HepG2 (cell line): ENCODE results near the gene TSPAN31.

ENCODE experiments used
- CEBPB ChIP-seq: IDR thresholded peaks from 2 replicates; pipeline ENCODE4 v1.6.1; 2011; ENCODE audit warnings: low read depth, low read length, improper control_type of control experiment, borderline replicate concordance
- FOXA1 ChIP-seq, 2 experiments: fragments of 450-650 bp in 1 of 2; sonication (generic) in 1 of 2; formaldehyde crosslinking in 1 of 2; IDR thresholded peaks; 2 replicates each; pipeline versions ENCODE4 v1.4.0 to v1.6.1; 2016 to 2020; ENCODE audit warnings: missing genetic modification reagents in 1 of 2
- MED1 ChIP-seq: sonication (generic); formaldehyde crosslinking; IDR thresholded peaks from 2 replicates; pipeline ENCODE4 v1.4.0; 2020; ENCODE audit warnings: missing genetic modification reagents
- PATZ1 ChIP-seq: sonication (generic); formaldehyde crosslinking; IDR thresholded peaks from 2 replicates; pipeline ENCODE4 v1.4.0; 2020; ENCODE audit warnings: missing genetic modification reagents
- PHF8 ChIP-seq: sonication (generic); formaldehyde crosslinking; IDR thresholded peaks from 2 replicates; pipeline ENCODE4 v1.5.0; 2020; ENCODE audit warnings: missing genetic modification reagents
- POLR2AphosphoS5 ChIP-seq: IDR thresholded peaks from 2 replicates; pipeline ENCODE4 v1.6.1; 2012; ENCODE audit warnings: low read depth, low read length
- REST ChIP-seq, 2 experiments: IDR thresholded peaks; 2 replicates each; pipeline ENCODE4 v1.6.1; 2011 to 2012; ENCODE audit warnings: low read length in 2 of 2, borderline replicate concordance in 1 of 2, low read depth in 1 of 2, mild to moderate bottlenecking in 1 of 2, moderate library complexity in 1 of 2
- SMC3 ChIP-seq: IDR thresholded peaks from 2 replicates; pipeline ENCODE4 v1.6.1; 2011; ENCODE audit warnings: low read length, improper control_type of control experiment
- ZMYM3 ChIP-seq: sonication (generic); formaldehyde crosslinking; IDR thresholded peaks from 2 replicates; pipeline ENCODE4 v1.5.1; 2020; ENCODE audit warnings: mild to moderate bottlenecking, missing genetic modification reagents
- ZNF24 ChIP-seq: fragments of 450-650 bp; IDR thresholded peaks from 2 replicates; pipeline ENCODE4 v1.6.1; 2017; ENCODE audit warnings: antibody characterized with exemption, mild to moderate bottlenecking
- TF ChIP-seq, protein P1 (sequence below): sonication (generic); formaldehyde crosslinking; IDR thresholded peaks from 2 replicates; pipeline ENCODE4 v1.4.0; 2020; ENCODE audit warnings: missing genetic modification reagents
- TF ChIP-seq, protein P2 (sequence below): IDR thresholded peaks from 2 replicates; pipeline ENCODE4 v1.6.1; 2016; ENCODE audit warnings: control low read depth
- TF ChIP-seq, protein P3 (sequence below): sonication (generic); formaldehyde crosslinking; IDR thresholded peaks from 2 replicates; pipeline ENCODE4 v1.5.1; 2020; ENCODE audit warnings: mild to moderate bottlenecking, missing genetic modification reagents

DNA sequence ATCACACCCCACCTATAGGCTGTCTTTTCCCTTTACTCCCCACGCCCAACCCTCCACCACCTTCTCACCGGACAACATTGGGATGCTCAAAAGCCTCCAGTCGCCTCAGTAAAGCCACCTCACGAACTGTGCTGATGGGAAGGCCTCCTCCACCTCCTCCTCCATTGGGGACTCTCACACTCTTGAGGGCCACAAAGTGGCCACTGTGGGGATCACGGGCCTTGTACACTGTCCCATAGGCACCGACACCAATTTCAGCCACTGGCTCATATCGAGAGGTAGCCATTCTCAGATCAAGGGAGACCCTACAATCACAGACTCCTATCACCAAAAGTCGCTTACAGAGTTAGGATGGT is 6.6 kb downstream of the TSPAN31 start:
- TF ChIP-seq REST (IDR thresholded peaks at IDR 0.05; ENCODE audit: borderline replicate concordance in 1 of 2, low read depth in 1 of 2, low read length in 2 of 2) (no peak), SMC3 (no peak), MED1 (CRISPR knock-in tag) (no peak), FOXA1 (IDR thresholded peaks at IDR 0.05) (no peak), FOXA1 (CRISPR knock-in tag; IDR thresholded peaks at IDR 0.05) (no peak), PATZ1 (no peak), CEBPB (no peak), ZNF24 (no peak), PHF8 (CRISPR knock-in tag) (no peak), POLR2AphosphoS5 (no peak), ZMYM3 (CRISPR knock-in tag) (no peak)
- TF ChIP-seq, protein P1, sequence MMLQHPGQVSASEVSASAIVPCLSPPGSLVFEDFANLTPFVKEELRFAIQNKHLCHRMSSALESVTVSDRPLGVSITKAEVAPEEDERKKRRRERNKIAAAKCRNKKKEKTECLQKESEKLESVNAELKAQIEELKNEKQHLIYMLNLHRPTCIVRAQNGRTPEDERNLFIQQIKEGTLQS = no peak
- TF ChIP-seq, protein P2, sequence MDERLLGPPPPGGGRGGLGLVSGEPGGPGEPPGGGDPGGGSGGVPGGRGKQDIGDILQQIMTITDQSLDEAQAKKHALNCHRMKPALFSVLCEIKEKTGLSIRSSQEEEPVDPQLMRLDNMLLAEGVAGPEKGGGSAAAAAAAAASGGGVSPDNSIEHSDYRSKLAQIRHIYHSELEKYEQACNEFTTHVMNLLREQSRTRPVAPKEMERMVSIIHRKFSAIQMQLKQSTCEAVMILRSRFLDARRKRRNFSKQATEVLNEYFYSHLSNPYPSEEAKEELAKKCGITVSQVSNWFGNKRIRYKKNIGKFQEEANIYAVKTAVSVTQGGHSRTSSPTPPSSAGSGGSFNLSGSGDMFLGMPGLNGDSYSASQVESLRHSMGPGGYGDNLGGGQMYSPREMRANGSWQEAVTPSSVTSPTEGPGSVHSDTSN (CRISPR knock-in tag) = no peak
- TF ChIP-seq, protein P3, sequence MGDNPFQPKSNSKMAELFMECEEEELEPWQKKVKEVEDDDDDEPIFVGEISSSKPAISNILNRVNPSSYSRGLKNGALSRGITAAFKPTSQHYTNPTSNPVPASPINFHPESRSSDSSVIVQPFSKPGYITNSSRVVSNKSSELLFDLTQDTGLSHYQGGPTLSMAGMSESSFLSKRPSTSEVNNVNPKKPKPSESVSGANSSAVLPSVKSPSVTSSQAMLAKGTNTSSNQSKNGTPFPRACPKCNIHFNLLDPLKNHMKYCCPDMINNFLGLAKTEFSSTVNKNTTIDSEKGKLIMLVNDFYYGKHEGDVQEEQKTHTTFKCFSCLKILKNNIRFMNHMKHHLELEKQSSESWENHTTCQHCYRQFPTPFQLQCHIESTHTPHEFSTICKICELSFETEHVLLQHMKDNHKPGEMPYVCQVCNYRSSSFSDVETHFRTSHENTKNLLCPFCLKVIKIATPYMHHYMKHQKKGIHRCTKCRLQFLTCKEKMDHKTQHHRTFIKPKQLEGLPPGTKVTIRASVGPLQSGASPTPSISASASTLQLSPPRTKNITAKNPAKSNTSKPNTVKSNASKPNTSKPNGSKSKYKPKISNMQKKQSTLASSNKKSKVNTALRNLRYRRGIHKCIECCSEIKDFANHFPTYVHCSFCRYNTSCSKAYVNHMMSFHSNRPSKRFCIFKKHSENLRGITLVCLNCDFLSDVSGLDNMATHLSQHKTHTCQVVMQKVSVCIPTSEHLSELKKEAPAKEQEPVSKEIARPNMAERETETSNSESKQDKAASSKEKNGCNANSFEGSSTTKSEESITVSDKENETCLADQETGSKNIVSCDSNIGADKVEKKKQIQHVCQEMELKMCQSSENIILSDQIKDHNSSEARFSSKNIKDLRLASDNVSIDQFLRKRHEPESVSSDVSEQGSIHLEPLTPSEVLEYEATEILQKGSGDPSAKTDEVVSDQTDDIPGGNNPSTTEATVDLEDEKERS = no peak
